Smooth muscle cell (in vitro differentiated cells): ENCODE measurements around the gene GPR180. TPM values are rescaled to one million over a fixed set of nuclear protein-coding genes. Genes with fewer than 3 reads are reported as not detected.

ENCODE experiments used
- DNase-seq: peaks from one replicate; lab custom pipeline; 2025; ENCODE audit not compliant: unreplicated experiment; lab: John Stamatoyannopoulos, UW
- H2AFZ ChIP-seq: fragments of 200-600 bp; sonication (generic); 2 replicates; pipeline ENCODE4 v1.6.0; 2016; ENCODE audit warnings: antibody characterized with exemption, low read depth, mild to moderate bottlenecking
- H3F3A ChIP-seq: fragments of 200-600 bp; sonication (generic); 2 replicates; pipeline ENCODE4 v1.6.0; 2017; ENCODE audit warnings: antibody characterized with exemption, low read depth
- H3K27ac ChIP-seq: fragments of 200-600 bp; sonication (generic); 2 replicates; pipeline ENCODE4 v1.5.1; 2016; ENCODE audit warnings: low read depth, mild to moderate bottlenecking
- H3K27me3 ChIP-seq: fragments of 200-600 bp; sonication (generic); 2 replicates; pipeline ENCODE4 v1.6.1; 2016; ENCODE audit warnings: low read depth, mild to moderate bottlenecking
- H3K36me3 ChIP-seq: fragments of 200-600 bp; sonication (generic); 2 replicates; pipeline ENCODE4 v1.5.1; 2016; ENCODE audit warnings: low read depth
- H3K4me1 ChIP-seq: fragments of 200-600 bp; sonication (generic); 2 replicates; pipeline ENCODE4 v1.5.1; 2016; ENCODE audit warnings: low read depth
- H3K4me2 ChIP-seq: fragments of 200-600 bp; sonication (generic); 2 replicates; pipeline ENCODE4 v1.6.0; 2016; ENCODE audit warnings: mild to moderate bottlenecking
- H3K4me3 ChIP-seq: fragments of 200-600 bp; sonication (generic); 2 replicates; pipeline ENCODE4 v1.5.1; 2016; ENCODE audit warnings: mild to moderate bottlenecking
- H3K79me2 ChIP-seq: fragments of 200-600 bp; sonication (generic); 2 replicates; pipeline ENCODE4 v1.6.0; 2016; ENCODE audit warnings: low read depth, mild to moderate bottlenecking
- H3K9ac ChIP-seq: fragments of 200-600 bp; sonication (generic); 2 replicates; pipeline ENCODE4 v1.6.0; 2016; ENCODE audit warnings: low read depth
- H3K9me3 ChIP-seq: fragments of 200-600 bp; sonication (generic); replicated peaks from 2 replicates; pipeline ENCODE4 v1.5.1; 2016; ENCODE audit warnings: low read depth
- H4K20me1 ChIP-seq: fragments of 200-600 bp; sonication (generic); 2 replicates; pipeline ENCODE4 v1.6.0; 2016; ENCODE audit warnings: low read depth
- WGBS: methylation state at CpG from one replicate; pipeline ENCODE4 v1.1.7; 2016; ENCODE audit warnings: low lambda C conversion rate; 5-methylcytosine and 5-hydroxymethylcytosine counted together
- polyA plus RNA-seq: library from polyadenylated mRNA; unstranded; fragments of >200 nt; fragmentation: Nextera tagmentation; extraction: Ambion mirVana; gene quantifications from 2 replicates; pipeline ENCODE4 v1.2.1, GENCODE V29; 2016
- total RNA-seq: library from RNA; depleted of rRNA; stranded (reverse); fragments of >200 nt; gene quantifications from 2 replicates; pipeline ENCODE4 v1.2.3, GENCODE V29; 2014
- TF ChIP-seq, protein P1 (sequence below): fragments of 200-600 bp; sonication (generic); IDR thresholded peaks from 2 replicates; pipeline ENCODE4 v1.5.1; 2017; ENCODE audit warnings: borderline replicate concordance, mild to moderate bottlenecking, antibody characterized with exemption; ENCODE audit not compliant: insufficient read depth, poor library complexity, severe bottlenecking

Gene GPR180
- total and polyA plus RNA-seq, 2 experiments from 2014 or later, result 10.8 to 25.0 TPM

DNA sequence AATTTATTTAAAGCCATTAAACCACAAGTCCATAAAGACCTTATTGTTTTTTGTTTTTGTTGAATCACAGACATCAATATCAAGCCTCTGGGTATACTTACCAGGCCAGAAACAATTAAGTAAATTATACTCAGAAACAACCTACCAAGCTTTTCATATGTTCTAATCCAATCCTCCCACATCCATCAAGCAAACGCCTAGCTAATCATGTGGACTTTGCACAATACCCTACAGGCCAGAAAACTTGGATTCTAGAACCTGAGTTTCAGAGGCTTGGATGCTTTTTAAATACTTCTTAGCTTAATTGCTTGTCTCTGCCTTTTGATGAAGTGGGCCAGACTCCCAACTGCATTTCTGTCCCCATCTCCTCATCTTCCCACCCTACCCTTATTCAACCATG lies 45.6 kb upstream of the GPR180 start:
- Histone ChIP-seq H3F3A (peaks cover 4% of the 10 kb centered on the region), H2AFZ (no peak overlapping the region), H3K4me3 (no peak overlapping the region), H3K9me3 (no peaks in the 10 kb centered on the region), H3K36me3 (no peaks in the 10 kb centered on the region), H3K27me3 (no peaks in the 10 kb centered on the region), H3K27ac (no peak overlapping the region), H3K9ac (no peak overlapping the region), H4K20me1 (no peaks in the 10 kb centered on the region), H3K79me2 (no peaks in the 10 kb centered on the region), H3K4me2 (no peak overlapping the region), H3K4me1 (no peaks in the 10 kb centered on the region)
- 50% methylated on average over 1 of the region's 1 CpG for WGBS
- TF ChIP-seq, protein P1, sequence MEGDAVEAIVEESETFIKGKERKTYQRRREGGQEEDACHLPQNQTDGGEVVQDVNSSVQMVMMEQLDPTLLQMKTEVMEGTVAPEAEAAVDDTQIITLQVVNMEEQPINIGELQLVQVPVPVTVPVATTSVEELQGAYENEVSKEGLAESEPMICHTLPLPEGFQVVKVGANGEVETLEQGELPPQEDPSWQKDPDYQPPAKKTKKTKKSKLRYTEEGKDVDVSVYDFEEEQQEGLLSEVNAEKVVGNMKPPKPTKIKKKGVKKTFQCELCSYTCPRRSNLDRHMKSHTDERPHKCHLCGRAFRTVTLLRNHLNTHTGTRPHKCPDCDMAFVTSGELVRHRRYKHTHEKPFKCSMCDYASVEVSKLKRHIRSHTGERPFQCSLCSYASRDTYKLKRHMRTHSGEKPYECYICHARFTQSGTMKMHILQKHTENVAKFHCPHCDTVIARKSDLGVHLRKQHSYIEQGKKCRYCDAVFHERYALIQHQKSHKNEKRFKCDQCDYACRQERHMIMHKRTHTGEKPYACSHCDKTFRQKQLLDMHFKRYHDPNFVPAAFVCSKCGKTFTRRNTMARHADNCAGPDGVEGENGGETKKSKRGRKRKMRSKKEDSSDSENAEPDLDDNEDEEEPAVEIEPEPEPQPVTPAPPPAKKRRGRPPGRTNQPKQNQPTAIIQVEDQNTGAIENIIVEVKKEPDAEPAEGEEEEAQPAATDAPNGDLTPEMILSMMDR, result no peak
- no peak for DNase-seq

DNA sequence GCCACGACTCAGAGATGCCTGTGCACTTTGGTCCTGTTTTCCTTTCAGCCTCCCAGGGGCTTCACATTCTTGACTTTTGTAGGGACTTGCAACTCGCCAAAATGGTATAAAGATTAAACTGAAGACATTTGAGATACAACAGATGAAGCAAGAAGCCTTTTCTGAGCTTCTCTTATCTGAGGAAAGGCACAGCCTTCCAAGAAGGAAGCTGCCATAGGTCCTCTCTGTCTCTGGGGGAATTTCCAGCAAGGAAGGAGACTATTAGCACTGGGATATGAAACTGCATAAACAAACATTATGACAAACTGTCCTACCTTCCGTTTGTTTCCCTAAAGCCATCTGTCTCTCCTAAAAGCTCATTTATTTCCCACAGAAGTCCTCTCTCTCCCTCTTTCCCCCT lies 45.0 kb upstream of the GPR180 start:
- WGBS, result 32% methylated on average over 3 of the region's 3 CpGs
- no peaks in the 10 kb centered on the region for H3K4me1 ChIP-seq
- H3K79me2 ChIP-seq, result no peaks in the 10 kb centered on the region
- DNase-seq, result no peak
- H3K4me2 ChIP-seq, result peak overlapping the region; percentile 35
- H2AFZ ChIP-seq, result peak overlapping the region; percentile 40
- H3K36me3 ChIP-seq, result no peaks in the 10 kb centered on the region
- TF ChIP-seq, protein P1, result no peak
- H3K9ac ChIP-seq, result no peak overlapping the region
- H3K4me3 ChIP-seq, result no peak overlapping the region
- no peak overlapping the region for H3K27ac ChIP-seq
- no peaks in the 10 kb centered on the region for H3K9me3 ChIP-seq
- peaks cover 4% of the 10 kb centered on the region for H3F3A ChIP-seq
- H4K20me1 ChIP-seq, result no peaks in the 10 kb centered on the region
- no peaks in the 10 kb centered on the region for H3K27me3 ChIP-seq

DNA sequence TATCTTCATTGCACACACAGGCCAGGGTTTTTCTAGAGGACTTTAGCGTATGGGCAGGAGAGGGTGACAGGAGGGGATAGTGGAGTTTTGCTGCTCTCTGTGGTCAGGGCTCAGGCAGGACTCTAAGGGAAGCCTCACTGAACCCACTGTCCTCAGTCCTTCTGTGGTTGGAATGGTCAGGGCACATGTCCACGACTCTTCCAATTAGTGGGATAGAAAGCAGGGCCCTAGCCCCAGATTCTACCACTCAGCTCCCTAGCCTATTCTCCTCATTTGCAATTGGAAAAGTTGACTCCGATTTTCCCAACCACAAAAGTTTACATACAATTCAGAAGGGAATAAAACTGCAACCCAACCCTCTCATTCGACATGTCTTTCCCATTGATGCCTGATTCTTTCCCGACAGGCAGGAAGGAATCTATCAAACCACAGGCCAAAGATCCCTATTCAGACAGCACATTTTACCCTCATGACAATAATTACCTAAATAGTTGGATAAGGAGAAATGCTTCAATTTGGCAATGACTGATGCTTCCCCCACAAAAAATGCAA lies 43.9 kb upstream of the GPR180 start:
- H3K9me3 ChIP-seq, result no peaks in the 10 kb centered on the region
- H3K4me2 ChIP-seq, result no peak overlapping the region
- H3K4me3 ChIP-seq, result no peak overlapping the region
- no peaks in the 10 kb centered on the region for H3K4me1 ChIP-seq
- H2AFZ ChIP-seq, result no peak overlapping the region
- no peak for DNase-seq
- H3K27ac ChIP-seq, result no peak overlapping the region
- TF ChIP-seq, protein P1, result no peak
- no peaks in the 10 kb centered on the region for H3K36me3 ChIP-seq
- no peaks in the 10 kb centered on the region for H3K79me2 ChIP-seq
- no peak overlapping the region for H3K9ac ChIP-seq
- no peaks in the 10 kb centered on the region for H4K20me1 ChIP-seq
- H3F3A ChIP-seq, result peaks cover 4% of the 10 kb centered on the region
- no peaks in the 10 kb centered on the region for H3K27me3 ChIP-seq
- 51% methylated on average over 5 of the region's 5 CpGs for WGBS

DNA sequence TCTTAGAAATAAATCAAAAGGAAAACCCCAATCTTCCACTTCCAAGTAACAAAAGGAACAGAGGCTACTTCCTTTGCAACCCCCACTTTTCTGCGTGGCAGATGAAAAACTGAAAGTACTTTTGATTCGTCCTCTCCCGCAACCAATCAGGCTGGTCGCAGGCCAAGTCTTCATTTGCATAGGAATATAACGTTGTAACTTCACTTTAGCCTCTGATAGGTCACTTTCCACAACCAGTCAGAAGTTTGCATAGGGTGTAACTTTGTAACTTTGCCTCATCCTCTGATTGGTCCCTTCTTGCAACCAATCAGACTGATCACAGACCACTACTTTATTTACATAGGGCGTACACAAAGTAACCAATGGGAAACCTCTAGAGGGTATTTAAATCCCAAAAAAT lies 42.9 kb upstream of the GPR180 start:
- peaks cover 4% of the 10 kb centered on the region for H3F3A ChIP-seq
- no peaks in the 10 kb centered on the region for H3K9me3 ChIP-seq
- H3K27me3 ChIP-seq, result no peaks in the 10 kb centered on the region
- no peaks in the 10 kb centered on the region for H3K4me1 ChIP-seq
- H3K79me2 ChIP-seq, result no peaks in the 10 kb centered on the region
- H4K20me1 ChIP-seq, result no peaks in the 10 kb centered on the region
- H3K9ac ChIP-seq, result no peak overlapping the region
- no peak overlapping the region for H3K4me2 ChIP-seq
- TF ChIP-seq, protein P1, result no peak
- WGBS, result 60% methylated on average over 6 of the region's 6 CpGs
- H3K4me3 ChIP-seq, result no peak overlapping the region
- DNase-seq, result no peak
- H2AFZ ChIP-seq, result no peak overlapping the region
- no peak overlapping the region for H3K27ac ChIP-seq
- no peaks in the 10 kb centered on the region for H3K36me3 ChIP-seq
